ENCODE results near the gene NPHS2. TPM values are rescaled to one million over a fixed set of nuclear protein-coding genes. Genes with fewer than 3 reads are reported as not detected.

Gene NPHS2
- total RNA-seq, 1 experiment from 2014 or later: not detected

GRCh38 chr1:179591592-179592580 is 16.1 kb upstream of the NPHS2 start, which contains the start of gene TDRD5:
TDRD5 (plus strand) TSS chr1:179591832; CDS start chr1:179592616, 784 bp downstream.
- no peak for ATAC-seq
- ChIA-PET POLR2A (no interaction called here), CTCF (no interaction called here), RAD21 (ENCODE audit: low non-redundant PET in 1 of 2, low total read pairs in 2 of 2, uncharacterized antibody in 2 of 2, unreplicated experiment in 2 of 2) (no interaction called here)
- no peak within 1 kb of the TSS for H3K4me3 ChIP-seq (replicated peaks in 1 of 2; ENCODE audit: low read depth in 1 of 2, low read length in 2 of 2)
- TF ChIP-seq CTCF (IDR thresholded peaks at IDR 0.05 in 2 of 3, conservative IDR thresholded peaks at IDR 0.05 in 1 of 3; ENCODE audit: borderline replicate concordance in 1 of 3, insufficient read depth in 1 of 3, low read depth in 2 of 3, low read length in 2 of 3): peak in 2 of 3 experiments; percentile 15 to 28; a peak in 1 of 6 replicates
- TF ChIP-seq POLR2A (IDR thresholded peaks at IDR 0.05; ENCODE audit: borderline replicate concordance, extremely low read depth, insufficient read depth, insufficient read length): no peak
- H3K4me2 ChIP-seq (ENCODE audit: low read length): no peak within 1 kb of the TSS
- H3K9me3 ChIP-seq (ENCODE audit: control insufficient read depth in 1 of 2, insufficient read depth in 1 of 2, low read depth in 1 of 2, low read length in 2 of 2): no peaks in the 10 kb centered on the region
- no peak within 1 kb of the TSS for H3K9ac ChIP-seq (ENCODE audit: low read length)
- BruUV-seq (replicated peaks): no TSS peak
- no peaks in the 10 kb centered on the region for H3K4me1 ChIP-seq (ENCODE audit: control insufficient read depth in 1 of 2, insufficient read depth in 2 of 2, low read length in 2 of 2)
- peaks cover 3% of the 10 kb centered on the region; the same call in 1 of the 2 replicates for H3K9me2 ChIP-seq (ENCODE audit: insufficient read depth)
- no peak within 1 kb of the TSS for H2AFZ ChIP-seq (ENCODE audit: low read depth, low read length, poor library complexity, severe bottlenecking)
- H3K27ac ChIP-seq (ENCODE audit: low read depth, low read length): no peak within 1 kb of the TSS
- no peaks in the 10 kb centered on the region for H3K27me3 ChIP-seq (ENCODE audit: insufficient read depth, low read length)
- intact Hi-C loops (cut with micrococcal nuclease): loop anchor here (10.0 kb wide), 1 partner anchor 1057 kb away; no protein-coding TSS in a partner anchor
- H3K79me2 ChIP-seq (ENCODE audit: insufficient read depth, low read length): no peaks in the 10 kb centered on the region
- H3K36me3 ChIP-seq (ENCODE audit: control insufficient read depth in 1 of 2, insufficient read depth in 2 of 2, low read length in 2 of 2): no peaks in the 10 kb centered on the region
- no peaks in the 10 kb centered on the region for H4K20me1 ChIP-seq (ENCODE audit: insufficient read depth)
- no peak for DNase-seq (ENCODE audit: low read depth, low spot score)

GRCh38 chr1:179591253-179591591 is 15.5 kb upstream of the NPHS2 start:
- Histone ChIP-seq H3K9ac (ENCODE audit: low read length) (no peak overlapping the region), H3K4me2 (ENCODE audit: low read length) (no peak overlapping the region), H3K4me1 (ENCODE audit: control insufficient read depth in 1 of 2, insufficient read depth in 2 of 2, low read length in 2 of 2) (no peaks in the 10 kb centered on the region), H3K27me3 (ENCODE audit: insufficient read depth, low read length) (no peaks in the 10 kb centered on the region), H3K27ac (ENCODE audit: low read depth, low read length) (no peak overlapping the region), H3K9me3 (ENCODE audit: control insufficient read depth in 1 of 2, insufficient read depth in 1 of 2, low read depth in 1 of 2, low read length in 2 of 2) (no peaks in the 10 kb centered on the region), H3K79me2 (ENCODE audit: insufficient read depth, low read length) (no peaks in the 10 kb centered on the region), H3K4me3 (replicated peaks in 1 of 2; ENCODE audit: low read depth in 1 of 2, low read length in 2 of 2) (no peak overlapping the region), H3K36me3 (ENCODE audit: control insufficient read depth in 1 of 2, insufficient read depth in 2 of 2, low read length in 2 of 2) (no peaks in the 10 kb centered on the region), H4K20me1 (ENCODE audit: insufficient read depth) (no peaks in the 10 kb centered on the region), H3K9me2 (ENCODE audit: insufficient read depth) (peaks cover 3% of the 10 kb centered on the region; the same call in 1 of the 2 replicates), H2AFZ (ENCODE audit: low read depth, low read length, poor library complexity, severe bottlenecking) (no peak overlapping the region)
- ChIA-PET RAD21 (ENCODE audit: low non-redundant PET in 1 of 2, low total read pairs in 2 of 2, uncharacterized antibody in 2 of 2, unreplicated experiment in 2 of 2) (no interaction called here), CTCF (no interaction called here), POLR2A (no interaction called here)
- no TSS peak for BruUV-seq (replicated peaks)
- intact Hi-C loops (cut with micrococcal nuclease): loop anchor here (10.0 kb wide), 1 partner anchor 1056 kb away; no protein-coding TSS in a partner anchor
- DNase-seq (ENCODE audit: low read depth, low spot score) (no peak), ATAC-seq (no peak)
- TF ChIP-seq POLR2A (IDR thresholded peaks at IDR 0.05; ENCODE audit: borderline replicate concordance, extremely low read depth, insufficient read depth, insufficient read length) (no peak), ELF1 (IDR thresholded peaks at IDR 0.05; ENCODE audit: borderline replicate concordance, low read depth) (no peak), ATF3 (IDR thresholded peaks at IDR 0.05) (no peak), CEBPB (IDR thresholded peaks at IDR 0.05; ENCODE audit: low read depth) (no peak), CBX3 (IDR thresholded peaks at IDR 0.05; ENCODE audit: low read depth) (no peak), EZH2phosphoT487 (IDR thresholded peaks at IDR 0.05; ENCODE audit: borderline replicate concordance) (no peak), JUND (IDR thresholded peaks at IDR 0.05) (no peak), POLR2AphosphoS5 (IDR thresholded peaks at IDR 0.05; ENCODE audit: low read depth, low read length) (no peak), REST (IDR thresholded peaks at IDR 0.05; ENCODE audit: low read depth) (no peak), SP1 (IDR thresholded peaks at IDR 0.05; ENCODE audit: low read depth) (no peak)

Data from HCT116 (cell line).